IMR-90 (cell line): ENCODE measurements around the gene TBCA. TPM values are rescaled to one million over a fixed set of nuclear protein-coding genes. Genes with fewer than 3 reads are reported as not detected.

Source experiments
- ATAC-seq: fragments of 200-7000 bp; cut with Tn5 transposase; 2 replicates; pipeline ENCODE4 v1.9.1; 2020; ENCODE audit warnings: low read depth, mild to moderate bottlenecking, moderate library complexity
- BruUV-seq: library from RNA; stranded (reverse); fragments of 400-500 nt; replicated peaks from 2 replicates; lab custom pipeline; 2021; lab: Mats Ljungman, UMichigan
- CTCF ChIA-PET: fragments of 300-600 bp; formaldehyde crosslinking; extraction: SDS; loops from one replicate; lab custom pipeline; 2021; ENCODE audit warnings: antibody characterized with exemption; lab: Yijun Ruan, JAX
- POLR2A ChIA-PET: fragments of 300-600 bp; sonication (Branson Sonifier 250); formaldehyde crosslinking; loops from one replicate; lab custom pipeline; 2022; ENCODE audit warnings: antibody characterized with exemption; ENCODE audit not compliant: unreplicated experiment; lab: Charles Lee
- DNase-seq: peaks from one replicate; pipeline ENCODE4 v3.0.0; 2013
- H2AFZ ChIP-seq: replicated peaks from 2 replicates; pipeline ENCODE3; 2013; ENCODE audit warnings: low read length, mild to moderate bottlenecking; ENCODE audit not compliant: poor library complexity
- H2AK5ac ChIP-seq: 2 replicates; pipeline ENCODE4 v1.6.1; 2013; ENCODE audit warnings: low read depth, low read length, inconsistent platforms
- H2AK9ac ChIP-seq: replicated peaks from 2 replicates; pipeline ENCODE3; 2013; ENCODE audit warnings: mild to moderate bottlenecking, low read depth, low read length, moderate library complexity; ENCODE audit not compliant: poor library complexity
- H2BK120ac ChIP-seq: 2 replicates; pipeline ENCODE4 v1.6.1; 2013; ENCODE audit warnings: low read depth, low read length, inconsistent platforms
- H2BK15ac ChIP-seq: 3 replicates; pipeline ENCODE4 v1.6.1; 2013; ENCODE audit warnings: low read depth, low read length, inconsistent platforms
- H2BK20ac ChIP-seq: 2 replicates; pipeline ENCODE4 v1.6.1; 2013; ENCODE audit warnings: low read depth, mild to moderate bottlenecking, inconsistent platforms, low read length, moderate library complexity
- H2BK5ac ChIP-seq: 2 replicates; pipeline ENCODE4 v1.6.1; 2013; ENCODE audit warnings: mild to moderate bottlenecking, low read depth, low read length, inconsistent platforms; ENCODE audit not compliant: poor library complexity, severe bottlenecking
- H3K14ac ChIP-seq: replicated peaks from 2 replicates; pipeline ENCODE4 v1.6.1; 2013; ENCODE audit warnings: low read depth, low read length, inconsistent platforms
- H3K18ac ChIP-seq: 2 replicates; pipeline ENCODE4 v1.6.1; 2013; ENCODE audit warnings: low read depth, low read length, control low read depth
- H3K23ac ChIP-seq: 2 replicates; pipeline ENCODE4 v1.6.1; 2013; ENCODE audit warnings: low read depth, low read length, inconsistent platforms
- H3K27ac ChIP-seq: 2 replicates; pipeline ENCODE4 v1.5.1; 2013; ENCODE audit warnings: mild to moderate bottlenecking, control low read depth, low read length; ENCODE audit not compliant: insufficient read depth
- H3K27me3 ChIP-seq: 2 replicates; pipeline ENCODE4 v1.6.1; 2013; ENCODE audit warnings: low read length; ENCODE audit not compliant: control insufficient read depth, insufficient read depth
- H3K36me3 ChIP-seq: 2 replicates; pipeline ENCODE4 v1.6.1; 2013; ENCODE audit warnings: low read length, mixed read lengths; ENCODE audit not compliant: control insufficient read depth, insufficient read depth
- H3K4ac ChIP-seq: 2 replicates; pipeline ENCODE4 v1.6.1; 2013; ENCODE audit warnings: low read depth, low read length, inconsistent platforms
- H3K4me1 ChIP-seq: 2 replicates; pipeline ENCODE4 v1.6.1; 2013; ENCODE audit warnings: low read length, mixed read lengths; ENCODE audit not compliant: control insufficient read depth, insufficient read depth
- H3K4me2 ChIP-seq: 2 replicates; pipeline ENCODE4 v1.6.1; 2013; ENCODE audit warnings: low read depth, mild to moderate bottlenecking, control low read depth, low read length, moderate library complexity
- H3K4me3 ChIP-seq: 2 replicates; pipeline ENCODE4 v1.5.1; 2013; ENCODE audit warnings: low read depth, mild to moderate bottlenecking, control low read depth, low read length, moderate library complexity; ENCODE audit not compliant: insufficient read depth
- H3K56ac ChIP-seq: 2 replicates; pipeline ENCODE4 v1.6.1; 2013; ENCODE audit warnings: low read length, inconsistent platforms; ENCODE audit not compliant: insufficient read depth; ENCODE audit errors: extremely low read depth
- H3K79me1 ChIP-seq, 2 experiments: 2 replicates each; pipeline ENCODE4 v1.6.1; 2013; ENCODE audit warnings: low read length in 2 of 2, inconsistent platforms in 1 of 2, low read depth in 1 of 2
- H3K9ac ChIP-seq: 2 replicates; pipeline ENCODE4 v1.6.1; 2013; ENCODE audit warnings: low read depth, low read length, control low read depth
- H3K9me1 ChIP-seq: 2 replicates; pipeline ENCODE4 v1.6.1; 2013; ENCODE audit warnings: low read length, inconsistent platforms; ENCODE audit not compliant: insufficient read depth
- H3K9me3 ChIP-seq: 2 replicates; pipeline ENCODE4 v1.6.1; 2013; ENCODE audit warnings: low read length; ENCODE audit not compliant: control insufficient read depth, insufficient read depth
- H4K20me1 ChIP-seq: 2 replicates; pipeline ENCODE4 v1.6.1; 2013; ENCODE audit warnings: low read length, inconsistent platforms; ENCODE audit not compliant: insufficient read depth
- H4K5ac ChIP-seq: 2 replicates; pipeline ENCODE4 v1.6.1; 2013; ENCODE audit warnings: mild to moderate bottlenecking, low read depth, low read length, control low read depth
- H4K8ac ChIP-seq, 2 experiments: 2 replicates each; pipeline ENCODE4 v1.6.1; 2013; ENCODE audit warnings: low read depth in 2 of 2, low read length in 2 of 2, control low read depth in 1 of 2, inconsistent platforms in 1 of 2
- H4K91ac ChIP-seq: 2 replicates; pipeline ENCODE4 v1.6.1; 2013; ENCODE audit warnings: low read depth, low read length, inconsistent platforms; ENCODE audit not compliant: insufficient read depth
- BHLHE40 ChIP-seq: fragments of 150-350 bp; IDR thresholded peaks from 2 replicates; pipeline ENCODE4 v1.6.1; 2016; ENCODE audit warnings: mild to moderate bottlenecking, low read depth, low read length
- ELK1 ChIP-seq: fragments of 150-350 bp; IDR thresholded peaks from 2 replicates; pipeline ENCODE4 v1.6.1; 2016; ENCODE audit warnings: low read depth, mild to moderate bottlenecking, low read length, moderate library complexity, borderline replicate concordance
- RAD21 ChIP-seq: IDR thresholded peaks from 2 replicates; pipeline ENCODE4 v1.6.1; 2012; ENCODE audit warnings: low read length, improper control_type of control experiment
- RCOR1 ChIP-seq: IDR thresholded peaks from 2 replicates; pipeline ENCODE4 v1.6.1; 2012; ENCODE audit warnings: mild to moderate bottlenecking, low read length, improper control_type of control experiment; ENCODE audit not compliant: insufficient replicate concordance
- dilution Hi-C: fragments of 300-500 bp; cut with HindIII; formaldehyde crosslinking; loops from one replicate; pipeline ENCODE4 v1.14.3; 2018; ENCODE audit warnings: low sequenced_read_pairs; ENCODE audit not compliant: unreplicated experiment
- in situ Hi-C: fragments of 300-500 bp; cut with MboI; formaldehyde crosslinking; loops from 3 replicates; pipeline ENCODE4 v1.14.3; 2019; ENCODE audit warnings: low sequenced_read_pairs, inconsistent platforms, mixed read lengths
- intact Hi-C: fragments of 100-400 bp; cut with micrococcal nuclease; formaldehyde crosslinking; loops from 2 replicates; pipeline ENCODE4 v1.10.0; 2022
- polyA plus RNA-seq, 3 experiments: library from polyadenylated mRNA; depleted of rRNA; stranded (reverse); fragments of >200 nt; gene quantifications; 2 replicates each; pipeline ENCODE4 v1.2.3, GENCODE V29; 2012; ENCODE audit warnings: low replicate concordance in 1 of 3
- total RNA-seq: library from RNA; depleted of rRNA; stranded (reverse); fragments of >200 nt; gene quantifications from 2 replicates; pipeline ENCODE4 v1.2.3, GENCODE V29; 2012

The TBCA gene
- total and polyA plus RNA-seq, 2 of the 4 experiments (the other 2 are of a cell fraction): 6.1 to 137 TPM

GRCh38 chr5:77768978-77769377 is 7.2 kb downstream of the TBCA start:
- Histone ChIP-seq H4K5ac (no peak overlapping the region), H3K9ac (no peak overlapping the region), H3K18ac (no peak overlapping the region), H3K9me1 (0 out of 2 replicates have a peak, but pooled peaks cover 3% of the 10 kb centered on the region), H2AK9ac (no peak overlapping the region), H3K27ac (no peak overlapping the region), H3K4ac (no peak overlapping the region), H2BK5ac (no peak overlapping the region), H3K4me2 (no peak overlapping the region), H2BK20ac (no peak overlapping the region), H3K9me3 (no peaks in the 10 kb centered on the region), H3K14ac (no peak overlapping the region), H3K4me1 (peaks cover 3% of the 10 kb centered on the region; the same call in 1 of the 2 replicates), H3K23ac (no peak overlapping the region), H2BK15ac (no peak overlapping the region), H2AK5ac (no peak overlapping the region), H3K79me1 (peaks cover 16 to 53% of the 10 kb centered on the region in 2 experiments), H4K8ac (no peak overlapping the region), H3K36me3 (peaks cover 5% of the 10 kb centered on the region), H4K91ac (no peak overlapping the region), H2BK120ac (no peak overlapping the region), H4K20me1 (peaks cover 51% of the 10 kb centered on the region), H3K56ac (no peak overlapping the region), H2AFZ (no peak overlapping the region), H3K4me3 (no peak overlapping the region), H3K27me3 (no peaks in the 10 kb centered on the region)
- dilution Hi-C loops: no loop called here
- no peak for ATAC-seq
- in situ Hi-C loops: no loop called here
- peak; percentile 10 for DNase-seq
- intact Hi-C loops: no loop called here
- TF ChIP-seq BHLHE40: no peak
- TF ChIP-seq RCOR1: no peak
- no peak for TF ChIP-seq RAD21
- no peak for TF ChIP-seq ELK1
- ChIA-PET CTCF (no interaction called here), POLR2A (no interaction called here)
- BruUV-seq: no TSS peak
